SK-N-DZ (cell line): ENCODE results near the gene HS6ST2.
"Not testable (repeated sequence)": the region's sequence is repeated elsewhere in the genome, so short reads cannot be mapped to it uniquely, and the experiment has no call there.

Experiments
- DNase-seq: peaks from one replicate; pipeline ENCODE4 v3.0.0-alpha.2; 2015; ENCODE audit warnings: low spot score

The HS6ST2 gene

DNA sequence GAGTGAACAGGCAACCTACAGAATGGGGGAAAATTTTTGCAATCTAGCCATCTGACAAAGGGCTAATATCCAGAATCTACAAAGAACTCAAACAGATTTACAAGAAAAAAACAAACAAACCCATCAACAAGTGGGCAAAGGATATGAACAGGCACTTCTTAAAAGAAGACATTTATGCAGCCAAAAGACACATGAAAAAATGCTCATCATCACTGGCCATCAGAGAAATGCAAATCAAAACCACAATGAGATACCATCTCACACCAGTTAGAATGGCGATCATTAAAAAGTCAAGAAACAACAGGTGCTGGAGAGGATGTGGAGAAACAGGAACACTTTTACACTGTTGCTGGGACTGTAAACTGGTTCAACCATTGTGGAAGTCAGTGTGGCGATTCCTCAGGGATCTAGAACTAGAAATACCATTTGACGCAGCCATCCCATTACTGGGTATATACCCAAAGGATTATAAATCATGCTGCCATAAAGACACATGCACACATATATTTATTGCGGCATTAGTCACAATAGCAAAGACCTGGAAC is 13.3 kb downstream of the HS6ST2 start:
- DNase-seq, result not testable (repeated sequence)

- no peak for DNase-seq
Observed at GRCh38 chrX:132940727-132941327, 17.6 kb downstream of the HS6ST2 start.

GRCh38 chrX:132933170-132933569 is 25.3 kb downstream of the HS6ST2 start:
- DNase-seq, result no peak

- no peak for DNase-seq
Observed at GRCh38 chrX:132924426-132924825, 34.0 kb downstream of the HS6ST2 start.

GRCh38 chrX:132918523-132918922 is 39.9 kb downstream of the HS6ST2 start:
- DNase-seq, result no peak

- no peak for DNase-seq
Observed at GRCh38 chrX:132916349-132916748, 42.1 kb downstream of the HS6ST2 start.

- DNase-seq, result no peak
Observed at GRCh38 chrX:132909643-132910042, 48.8 kb downstream of the HS6ST2 start.

DNA sequence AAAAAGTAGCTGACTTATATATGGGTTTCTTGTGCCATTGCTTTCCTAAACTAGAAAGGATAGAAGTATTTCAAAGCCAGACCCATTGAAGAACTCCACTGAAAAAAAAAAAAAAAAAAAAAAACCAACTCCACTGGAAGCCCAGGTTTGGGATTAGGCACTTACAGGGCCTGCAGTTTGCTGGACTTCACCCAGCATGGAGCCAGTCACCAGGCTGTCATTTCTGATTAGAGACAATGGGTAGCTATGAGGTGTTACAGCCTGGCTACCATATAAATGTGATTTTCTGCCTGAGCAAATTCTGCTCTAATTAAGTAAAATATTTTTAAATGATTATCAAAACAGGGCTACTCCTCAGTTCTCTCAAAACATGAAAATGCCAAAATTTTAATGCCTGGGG is 49.5 kb downstream of the HS6ST2 start:
- DNase-seq, result no peak

DNA sequence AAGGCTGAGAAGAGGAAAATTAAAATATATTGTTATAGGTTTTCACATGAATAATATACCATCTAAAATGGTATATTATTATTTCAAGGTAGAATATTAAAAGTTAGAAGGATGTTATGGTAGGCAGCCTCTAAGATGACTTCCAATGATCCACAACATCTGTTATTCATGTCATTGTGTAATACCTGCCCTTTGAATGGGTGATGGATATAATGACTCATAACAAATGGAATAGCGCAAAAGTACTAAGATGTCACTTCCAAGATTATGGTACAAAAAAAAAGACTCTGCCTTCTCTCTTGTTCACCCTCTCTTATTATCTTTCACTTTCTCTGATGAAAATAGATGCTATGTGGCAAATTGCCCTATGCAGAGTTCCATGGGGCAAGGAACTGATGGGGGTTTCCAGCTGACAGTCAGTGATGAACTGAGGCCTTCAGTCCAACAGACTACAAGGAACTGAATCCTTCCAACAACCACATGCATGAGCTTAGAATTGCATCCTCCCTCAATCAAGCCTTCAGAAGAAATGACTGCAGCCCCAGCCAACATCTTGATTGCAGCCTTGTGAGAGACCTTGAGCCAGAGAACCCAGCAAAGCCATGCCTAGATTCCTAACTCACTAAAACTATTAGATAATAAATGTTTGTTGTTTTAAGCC is 57.7 kb downstream of the HS6ST2 start:
- DNase-seq, result no peak

GRCh38 chrX:132887569-132887968 is 70.9 kb downstream of the HS6ST2 start:
- no peak for DNase-seq

DNA sequence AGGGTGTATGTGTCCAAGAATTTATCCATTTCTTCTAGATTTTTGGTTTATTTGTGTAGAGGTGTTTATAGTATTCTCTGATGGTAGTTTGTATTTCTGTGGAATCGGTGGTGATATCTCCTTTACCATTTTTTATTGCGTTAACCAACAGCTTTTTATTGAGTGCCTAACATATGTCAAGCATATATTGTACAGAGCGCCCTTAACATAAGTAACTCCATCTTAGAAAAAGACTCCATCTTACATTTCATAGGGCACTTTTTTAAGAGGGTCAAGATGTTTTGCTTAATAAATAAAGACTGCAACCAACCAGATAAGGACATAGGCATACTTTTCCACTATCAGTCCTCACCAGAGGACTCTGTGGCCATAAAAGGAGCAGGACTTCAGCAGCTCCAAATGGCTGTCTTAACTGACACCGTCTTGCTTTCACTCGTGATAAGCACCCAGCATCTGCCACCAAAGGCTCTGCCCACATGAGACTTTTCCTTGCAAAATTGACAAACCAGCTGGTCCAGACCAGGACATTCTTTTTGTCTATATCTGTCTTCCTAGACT is 75.0 kb downstream of the HS6ST2 start:
- no peak for DNase-seq

DNA sequence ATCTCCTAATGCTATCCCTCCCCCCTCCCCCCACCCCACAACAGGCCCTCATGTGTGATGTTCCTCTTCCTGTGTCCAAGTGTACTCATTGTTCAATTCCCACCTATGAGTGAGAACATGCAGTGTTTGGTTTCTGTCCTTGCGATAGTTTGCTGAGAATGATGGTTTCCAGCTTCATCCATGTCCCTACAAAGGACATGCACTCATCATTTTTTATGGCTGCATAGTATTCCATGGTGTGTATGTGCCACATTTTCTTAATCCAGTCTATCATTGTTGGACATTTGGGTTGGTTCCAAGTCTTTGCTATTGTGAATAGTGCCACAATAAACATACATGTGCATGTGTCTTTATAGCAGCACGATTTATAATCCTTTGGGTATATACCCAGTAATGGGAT is 77.7 kb downstream of the HS6ST2 start:
- DNase-seq, result not testable (repeated sequence)

- DNase-seq, result no peak
Observed at GRCh38 chrX:132877954-132878536, 80.4 kb downstream of the HS6ST2 start.

DNA sequence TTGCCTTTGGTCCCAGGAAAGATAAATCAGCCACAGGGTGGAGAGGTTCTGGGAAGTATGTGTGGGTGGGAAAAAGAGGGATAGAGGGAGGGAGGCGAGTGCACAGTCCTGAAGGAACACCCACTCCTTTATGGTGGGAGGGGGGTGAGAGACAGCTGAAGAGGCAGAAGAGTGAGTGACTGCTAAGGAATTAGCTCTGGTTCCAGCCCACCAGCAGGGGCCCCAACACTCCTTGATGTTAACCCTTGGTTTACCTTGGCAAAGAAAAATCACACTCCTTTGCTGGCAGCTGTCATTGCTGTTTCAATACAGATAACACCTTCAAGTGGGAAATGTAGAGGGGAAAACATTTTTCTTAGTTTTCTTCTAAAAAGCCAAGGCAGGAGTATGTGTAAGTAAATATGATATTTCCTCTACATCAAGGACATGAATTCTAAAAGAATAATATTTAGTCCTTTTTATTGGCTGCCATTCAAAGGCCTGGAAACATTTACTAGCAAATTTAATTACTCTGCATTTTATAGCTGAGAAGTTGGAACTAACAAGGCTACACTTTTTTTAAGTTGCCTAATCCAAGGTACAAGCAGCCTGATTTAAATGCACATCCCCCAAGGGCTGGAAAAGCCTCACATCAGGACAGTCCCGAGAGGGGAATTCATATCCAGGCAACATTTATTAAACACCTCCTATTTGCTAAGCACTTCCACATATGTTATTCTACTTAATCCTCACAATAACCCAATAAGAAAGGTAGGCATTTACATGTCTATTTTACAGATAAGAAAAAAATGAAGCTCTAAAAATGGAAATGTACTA is 81.7 kb downstream of the HS6ST2 start:
- no peak for DNase-seq

DNA sequence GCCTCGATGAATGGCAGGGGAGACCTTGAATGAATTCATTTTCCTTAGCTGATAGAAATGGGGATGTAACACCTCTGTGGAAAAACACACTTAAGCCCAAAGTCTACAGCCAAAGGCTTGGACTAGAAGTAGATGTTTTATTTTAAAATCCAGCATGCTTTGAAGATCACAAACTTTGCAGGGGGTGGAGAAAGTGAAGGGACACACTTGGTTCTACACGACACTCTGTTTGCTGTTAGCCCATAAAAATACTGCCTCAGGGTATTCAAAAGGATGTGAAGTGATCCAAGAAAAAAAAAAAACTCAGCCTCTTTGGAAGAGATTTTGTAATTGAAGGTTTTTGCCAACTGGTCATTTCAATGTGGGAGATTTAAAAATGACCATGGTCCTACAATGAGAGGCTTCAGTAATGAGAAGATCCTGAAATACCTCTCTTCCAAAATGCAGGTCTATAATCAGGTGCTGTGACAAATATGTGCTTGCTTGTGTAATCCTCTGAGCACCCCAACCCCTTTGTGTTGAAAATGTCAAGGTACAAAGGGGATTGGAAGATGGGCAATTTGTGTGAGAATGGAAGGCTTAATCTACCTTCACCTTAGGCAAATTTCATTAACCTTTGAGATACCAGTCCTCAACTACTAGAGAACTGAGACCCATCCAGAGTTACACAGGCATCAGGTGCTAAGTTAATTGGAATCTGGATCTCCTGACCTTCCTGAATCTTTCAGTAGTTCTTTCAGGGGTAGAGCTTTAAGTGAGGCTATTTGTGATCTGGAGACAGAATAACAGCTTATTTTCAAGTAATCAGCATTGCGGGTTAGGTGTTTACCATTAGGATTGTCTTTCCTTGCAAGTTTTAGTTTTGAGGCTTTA is 82.5 kb downstream of the HS6ST2 start:
- DNase-seq, result no peak

- DNase-seq, result no peak
Observed at GRCh38 chrX:132862562-132862961, 95.9 kb downstream of the HS6ST2 start.

- no peak for DNase-seq
Observed at GRCh38 chrX:132861076-132861475, 97.4 kb downstream of the HS6ST2 start.

DNA sequence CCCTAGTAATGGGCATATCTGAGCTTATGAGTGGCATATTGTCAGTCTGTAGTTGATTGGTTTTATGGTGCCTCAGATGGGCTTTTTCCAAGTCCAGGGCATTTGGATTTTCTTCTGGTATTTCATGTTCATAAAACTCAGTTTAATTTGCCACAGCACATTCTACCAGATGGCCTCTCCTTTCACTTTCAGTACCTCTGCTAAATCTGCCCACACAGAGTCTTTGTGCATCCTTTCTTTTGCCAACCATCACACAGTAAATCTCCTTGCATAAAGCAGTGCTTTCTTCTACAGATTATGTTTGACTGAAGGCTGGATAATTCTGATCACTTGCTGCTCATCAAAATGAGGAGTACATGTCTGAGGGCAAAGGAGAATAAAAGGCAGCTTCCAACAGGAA is 98.2 kb downstream of the HS6ST2 start:
- DNase-seq, result no peak

- no peak for DNase-seq
Observed at GRCh38 chrX:132858018-132858417, 100.4 kb downstream of the HS6ST2 start.

- no peak for DNase-seq
Observed at GRCh38 chrX:132855780-132856341, 102.6 kb downstream of the HS6ST2 start.
